GM10248 (cell line): ENCODE data around the gene MBD3L1.

Experiments used
- CTCF ChIA-PET: fragments of 300-600 bp; sonication (Branson Sonifier 250); formaldehyde crosslinking; extraction: SDS; loops from one replicate; lab custom pipeline; 2021; ENCODE audit warnings: antibody characterized with exemption; lab: Yijun Ruan, JAX
- POLR2A ChIA-PET: fragments of 350-650 bp; sonication (Branson Sonifier 250); formaldehyde crosslinking; extraction: SDS; loops from one replicate; lab custom pipeline; 2020; ENCODE audit warnings: antibody characterized with exemption; lab: Yijun Ruan, JAX
- DNase-seq: peaks from one replicate; pipeline ENCODE4 v3.0.0; 2012; ENCODE audit errors: extremely low spot score
- CTCF ChIP-seq: IDR thresholded peaks from 2 replicates; pipeline ENCODE4 v1.5.1; 2012; ENCODE audit warnings: mild to moderate bottlenecking, low read depth; ENCODE audit errors: extremely low read depth, missing control alignments, control extremely low read depth

MBD3L1 gene

GRCh38 chr19:8890260-8890659, 58.1 kb downstream of the MBD3L1 start:
- no peak for TF ChIP-seq CTCF
- POLR2A ChIA-PET = no interaction called here
- DNase-seq = no peak
- CTCF ChIA-PET = no interaction called here
